DOHH2 (cell line): ENCODE measurements around the gene PIGQ.

Source experiments
- H3F3A ChIP-seq: fragments of 200-600 bp; sonication (generic), shearing (Covaris generic); 2 replicates; pipeline ENCODE4 v1.6.0; 2016; ENCODE audit warnings: antibody characterized with exemption, mild to moderate bottlenecking; ENCODE audit not compliant: control insufficient read depth, insufficient read depth
- H3K27ac ChIP-seq: fragments of 200-600 bp; sonication (generic); 2 replicates; pipeline ENCODE4 v1.5.1; 2014; ENCODE audit warnings: low read depth, mild to moderate bottlenecking, low read length, moderate library complexity
- H3K27me3 ChIP-seq: fragments of 200-600 bp; sonication (generic); 2 replicates; pipeline ENCODE4 v1.6.1; 2014; ENCODE audit warnings: mild to moderate bottlenecking, low read length, mixed read lengths; ENCODE audit not compliant: control insufficient read depth
- H3K36me3 ChIP-seq: fragments of 200-600 bp; sonication (generic); 2 replicates; pipeline ENCODE4 v1.6.1; 2014; ENCODE audit warnings: mild to moderate bottlenecking, low read length, moderate library complexity, mixed read lengths; ENCODE audit not compliant: control insufficient read depth
- H3K4me1 ChIP-seq: fragments of 200-600 bp; sonication (generic); 2 replicates; pipeline ENCODE4 v1.6.1; 2014; ENCODE audit warnings: mild to moderate bottlenecking, low read length, mixed read lengths; ENCODE audit not compliant: control insufficient read depth
- H3K4me2 ChIP-seq: fragments of 200-600 bp; sonication (generic); 2 replicates; pipeline ENCODE4 v1.6.0; 2014; ENCODE audit warnings: mild to moderate bottlenecking, low read length, moderate library complexity
- H3K4me3 ChIP-seq: fragments of 200-600 bp; sonication (generic); 2 replicates; pipeline ENCODE4 v1.5.1; 2014; ENCODE audit warnings: mild to moderate bottlenecking, low read length, mixed read lengths
- H3K79me2 ChIP-seq: fragments of 200-600 bp; sonication (generic); 2 replicates; pipeline ENCODE4 v1.6.1; 2014; ENCODE audit warnings: mild to moderate bottlenecking, low read length, mixed read lengths; ENCODE audit not compliant: control insufficient read depth
- H3K9me2 ChIP-seq: fragments of 200-600 bp; sonication (generic); replicated peaks from 2 replicates; pipeline ENCODE4 v1.6.1; 2014; ENCODE audit warnings: mild to moderate bottlenecking, low read length, mixed read lengths; ENCODE audit not compliant: control insufficient read depth
- H3K9me3 ChIP-seq: fragments of 200-600 bp; sonication (generic); 2 replicates; pipeline ENCODE4 v1.6.1; 2014; ENCODE audit warnings: antibody characterized with exemption, low read length, mixed read lengths; ENCODE audit not compliant: control insufficient read depth, insufficient read depth
- H4K20me1 ChIP-seq: fragments of 200-600 bp; sonication (generic); 2 replicates; pipeline ENCODE4 v1.6.0; 2014; ENCODE audit warnings: low read depth, mild to moderate bottlenecking, antibody characterized with exemption, low read length, moderate library complexity; ENCODE audit not compliant: control insufficient read depth, insufficient read depth
- EZH2phosphoT487 ChIP-seq: fragments of 200-600 bp; sonication (generic); IDR thresholded peaks from 2 replicates; pipeline ENCODE4 v1.6.1; 2017; ENCODE audit warnings: borderline replicate concordance, mild to moderate bottlenecking, antibody characterized with exemption, low read length, moderate library complexity, mixed read lengths
- TF ChIP-seq, protein P1 (sequence below): fragments of 200-600 bp; sonication (generic); IDR thresholded peaks from one replicate; pipeline ENCODE4 v1.5.1; 2014; ENCODE audit warnings: antibody characterized with exemption, mild to moderate bottlenecking, low read depth, low read length; ENCODE audit not compliant: poor library complexity, severe bottlenecking

PIGQ gene

GRCh38 chr16:598823-599739 is 29.3 kb downstream of the PIGQ start:
- H4K20me1 ChIP-seq, result no peaks in the 10 kb centered on the region

DNA sequence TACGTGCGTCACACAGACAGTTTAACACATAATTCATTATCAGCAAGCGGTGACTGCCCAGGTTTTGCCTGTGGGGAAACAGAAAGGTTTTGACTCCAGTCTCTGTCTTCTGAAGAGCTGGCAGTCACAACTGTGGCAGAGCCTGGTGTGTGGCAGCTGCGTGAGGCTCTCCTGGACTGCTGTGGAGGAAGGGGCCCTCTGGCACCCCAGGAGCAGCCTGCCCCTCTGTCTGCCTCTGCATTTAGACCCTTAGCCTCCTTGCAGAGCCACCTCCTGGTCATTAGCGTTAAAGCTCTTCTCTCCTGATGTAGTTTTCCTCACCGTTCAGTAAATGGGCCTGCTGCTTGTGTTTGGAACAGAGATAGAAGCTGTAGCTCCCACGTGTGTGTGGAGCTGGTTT is 31.0 kb downstream of the PIGQ start:
- H4K20me1 ChIP-seq, result no peaks in the 10 kb centered on the region
- H3F3A ChIP-seq, result no peaks in the 10 kb centered on the region
- H3K9me3 ChIP-seq, result peaks cover 3% of the 10 kb centered on the region; the same call in 1 of the 2 replicates
- H3K9me2 ChIP-seq, result no peaks in the 10 kb centered on the region
- TF ChIP-seq EZH2phosphoT487, result no peak
- peaks cover 25% of the 10 kb centered on the region for H3K79me2 ChIP-seq
- no peak overlapping the region for H3K27ac ChIP-seq
- H3K27me3 ChIP-seq, result no peaks in the 10 kb centered on the region
- H3K4me3 ChIP-seq, result no peak overlapping the region
- no peaks in the 10 kb centered on the region for H3K4me1 ChIP-seq
- H3K4me2 ChIP-seq, result no peak overlapping the region
- peaks cover 4% of the 10 kb centered on the region for H3K36me3 ChIP-seq

More at GRCh38 chr16:598823-599739, 29.3 kb downstream of the PIGQ start:
- Histone ChIP-seq H3F3A (no peaks in the 10 kb centered on the region), H3K4me1 (no peaks in the 10 kb centered on the region; the same call in 1 of the 2 replicates), H3K27ac (no peak overlapping the region), H3K4me2 (no peak overlapping the region), H3K27me3 (no peaks in the 10 kb centered on the region), H3K9me2 (no peaks in the 10 kb centered on the region), H3K36me3 (peaks cover 4% of the 10 kb centered on the region), H3K4me3 (no peak overlapping the region), H3K9me3 (no peaks in the 10 kb centered on the region; the same call in 1 of the 2 replicates), H3K79me2 (peaks cover 29% of the 10 kb centered on the region)
- TF ChIP-seq EZH2phosphoT487, result no peak
- TF ChIP-seq, protein P1, sequence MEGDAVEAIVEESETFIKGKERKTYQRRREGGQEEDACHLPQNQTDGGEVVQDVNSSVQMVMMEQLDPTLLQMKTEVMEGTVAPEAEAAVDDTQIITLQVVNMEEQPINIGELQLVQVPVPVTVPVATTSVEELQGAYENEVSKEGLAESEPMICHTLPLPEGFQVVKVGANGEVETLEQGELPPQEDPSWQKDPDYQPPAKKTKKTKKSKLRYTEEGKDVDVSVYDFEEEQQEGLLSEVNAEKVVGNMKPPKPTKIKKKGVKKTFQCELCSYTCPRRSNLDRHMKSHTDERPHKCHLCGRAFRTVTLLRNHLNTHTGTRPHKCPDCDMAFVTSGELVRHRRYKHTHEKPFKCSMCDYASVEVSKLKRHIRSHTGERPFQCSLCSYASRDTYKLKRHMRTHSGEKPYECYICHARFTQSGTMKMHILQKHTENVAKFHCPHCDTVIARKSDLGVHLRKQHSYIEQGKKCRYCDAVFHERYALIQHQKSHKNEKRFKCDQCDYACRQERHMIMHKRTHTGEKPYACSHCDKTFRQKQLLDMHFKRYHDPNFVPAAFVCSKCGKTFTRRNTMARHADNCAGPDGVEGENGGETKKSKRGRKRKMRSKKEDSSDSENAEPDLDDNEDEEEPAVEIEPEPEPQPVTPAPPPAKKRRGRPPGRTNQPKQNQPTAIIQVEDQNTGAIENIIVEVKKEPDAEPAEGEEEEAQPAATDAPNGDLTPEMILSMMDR, result no peak

GRCh38 chr16:603933-604332 is 34.2 kb downstream of the PIGQ start:
- Histone ChIP-seq H3K36me3 (peaks cover 4% of the 10 kb centered on the region), H3K4me1 (no peaks in the 10 kb centered on the region), H4K20me1 (no peaks in the 10 kb centered on the region), H3K9me3 (peaks cover 10% of the 10 kb centered on the region; the same call in 1 of the 2 replicates), H3K4me2 (no peak overlapping the region), H3K9me2 (no peaks in the 10 kb centered on the region), H3K27ac (no peak overlapping the region), H3K4me3 (no peak overlapping the region), H3K27me3 (no peaks in the 10 kb centered on the region), H3K79me2 (peaks cover 17% of the 10 kb centered on the region), H3F3A (no peaks in the 10 kb centered on the region)
- no peak for TF ChIP-seq EZH2phosphoT487
- TF ChIP-seq, protein P1, result no peak

GRCh38 chr16:606656-607307 is 37.0 kb downstream of the PIGQ start:
- no peaks in the 10 kb centered on the region for H3K4me1 ChIP-seq
- peaks cover 11% of the 10 kb centered on the region; the same call in 1 of the 2 replicates for H3K79me2 ChIP-seq
- H3F3A ChIP-seq, result no peaks in the 10 kb centered on the region
- H3K4me2 ChIP-seq, result no peak overlapping the region
- no peak overlapping the region for H3K4me3 ChIP-seq
- H3K27me3 ChIP-seq, result no peaks in the 10 kb centered on the region
- TF ChIP-seq, protein P1, result no peak
- no peak for TF ChIP-seq EZH2phosphoT487
- no peak overlapping the region for H3K27ac ChIP-seq
- H4K20me1 ChIP-seq, result no peaks in the 10 kb centered on the region
- no peaks in the 10 kb centered on the region for H3K9me2 ChIP-seq
- H3K9me3 ChIP-seq, result peaks cover 10% of the 10 kb centered on the region; the same call in 1 of the 2 replicates
- no peaks in the 10 kb centered on the region for H3K36me3 ChIP-seq
